HG03457 (cell line): ENCODE data around the gene SUGCT.

Source experiments
- ATAC-seq: cut with Tn5 transposase; IDR thresholded peaks from one replicate; pipeline ENCODE4 v1.9.1; 2021; ENCODE audit warnings: moderate number of reproducible peaks; ENCODE audit not compliant: unreplicated experiment

Gene SUGCT

GRCh38 chr7:40457776-40458480 is 323.1 kb downstream of the SUGCT start:
- ATAC-seq = no peak

GRCh38 chr7:40463446-40463845 is 328.6 kb downstream of the SUGCT start:
- no peak for ATAC-seq

DNA sequence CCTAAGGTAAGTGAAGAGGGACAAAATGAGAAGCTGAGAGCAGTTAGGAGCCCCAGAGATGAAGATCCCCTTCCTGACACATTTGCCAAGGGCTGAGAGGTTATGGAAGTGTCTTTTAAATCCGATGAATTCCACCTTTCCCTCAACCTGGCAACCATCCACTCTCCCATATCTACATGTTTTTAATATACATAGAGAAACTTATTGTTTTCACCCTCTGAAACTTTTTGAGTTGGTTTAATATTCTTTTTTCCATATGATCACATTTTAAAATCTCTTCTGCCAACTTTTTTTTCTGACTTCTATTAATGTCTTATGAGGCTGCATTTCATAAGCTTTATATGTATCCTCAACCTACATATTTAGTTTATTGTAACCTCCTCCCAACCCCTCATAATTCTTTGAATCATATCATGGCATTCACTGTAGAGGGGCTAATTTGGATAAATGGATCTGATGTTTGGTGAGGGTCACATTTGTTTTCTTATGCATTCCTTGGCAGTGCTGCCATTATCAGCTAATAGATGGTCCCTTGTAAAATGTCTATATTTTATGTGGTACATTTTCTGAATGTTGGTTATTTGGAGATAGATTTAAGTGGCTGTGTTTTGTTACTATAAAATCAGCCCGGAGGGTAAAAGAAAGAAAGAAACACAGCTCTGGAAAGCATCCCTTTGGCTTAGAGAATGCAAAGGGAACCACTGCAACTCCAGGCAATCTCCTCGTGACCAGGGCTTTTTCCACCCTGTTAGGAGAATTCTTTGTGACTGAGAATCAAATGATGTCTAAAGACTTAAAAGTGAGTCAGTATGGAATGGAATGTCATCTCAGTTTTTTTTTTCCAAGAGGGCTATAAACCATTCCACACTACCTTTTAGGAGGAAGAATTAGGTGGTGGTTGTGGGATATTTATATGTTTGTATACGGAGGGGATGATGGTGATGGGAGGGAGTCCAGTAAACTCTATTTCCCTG is 334.4 kb downstream of the SUGCT start:
- no peak for ATAC-seq

DNA sequence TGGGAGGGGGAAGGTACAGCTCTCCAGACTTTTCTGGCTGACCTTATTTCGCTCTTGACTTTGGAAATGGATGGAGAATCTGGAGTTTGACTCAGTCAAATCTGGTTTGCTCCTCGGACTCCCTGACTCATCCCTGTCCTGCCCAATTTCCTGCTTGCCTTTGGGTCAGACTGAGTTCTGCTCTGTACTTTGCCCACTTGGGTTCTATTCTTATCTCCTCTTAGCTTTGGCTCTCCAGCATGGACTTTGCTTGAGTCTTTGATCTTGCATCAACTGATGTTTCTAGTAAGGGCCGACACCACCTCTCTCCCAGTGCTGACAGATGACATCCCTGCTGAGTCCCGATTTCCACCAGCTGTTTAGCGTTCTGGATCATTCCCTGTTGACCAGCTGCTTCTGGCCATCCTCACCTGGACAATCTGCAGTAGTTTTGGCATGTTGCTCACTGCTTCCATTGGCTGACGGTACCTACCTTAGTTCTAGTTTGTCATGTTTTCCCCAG is 335.3 kb downstream of the SUGCT start:
- ATAC-seq = no peak

GRCh38 chr7:40470817-40471216 is 336.0 kb downstream of the SUGCT start:
- no peak for ATAC-seq

DNA sequence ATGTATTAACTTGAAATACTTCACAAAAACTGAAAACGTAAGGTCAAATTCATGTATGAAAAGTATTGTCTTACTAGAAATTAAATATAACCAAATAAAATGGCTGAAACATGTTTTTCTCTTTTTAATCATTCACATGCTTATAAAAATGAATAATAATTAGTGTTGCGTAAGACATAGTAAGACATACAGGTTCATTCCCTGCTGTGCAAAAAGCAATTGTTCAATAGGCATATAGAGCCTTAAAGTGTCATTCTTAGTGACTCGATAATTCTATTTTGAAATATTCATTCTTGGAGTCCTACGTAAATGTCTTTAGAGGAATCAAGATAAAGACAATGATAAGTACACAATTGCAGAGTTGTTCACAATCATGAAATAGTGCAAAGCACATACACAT is 337.1 kb downstream of the SUGCT start:
- ATAC-seq = no peak

DNA sequence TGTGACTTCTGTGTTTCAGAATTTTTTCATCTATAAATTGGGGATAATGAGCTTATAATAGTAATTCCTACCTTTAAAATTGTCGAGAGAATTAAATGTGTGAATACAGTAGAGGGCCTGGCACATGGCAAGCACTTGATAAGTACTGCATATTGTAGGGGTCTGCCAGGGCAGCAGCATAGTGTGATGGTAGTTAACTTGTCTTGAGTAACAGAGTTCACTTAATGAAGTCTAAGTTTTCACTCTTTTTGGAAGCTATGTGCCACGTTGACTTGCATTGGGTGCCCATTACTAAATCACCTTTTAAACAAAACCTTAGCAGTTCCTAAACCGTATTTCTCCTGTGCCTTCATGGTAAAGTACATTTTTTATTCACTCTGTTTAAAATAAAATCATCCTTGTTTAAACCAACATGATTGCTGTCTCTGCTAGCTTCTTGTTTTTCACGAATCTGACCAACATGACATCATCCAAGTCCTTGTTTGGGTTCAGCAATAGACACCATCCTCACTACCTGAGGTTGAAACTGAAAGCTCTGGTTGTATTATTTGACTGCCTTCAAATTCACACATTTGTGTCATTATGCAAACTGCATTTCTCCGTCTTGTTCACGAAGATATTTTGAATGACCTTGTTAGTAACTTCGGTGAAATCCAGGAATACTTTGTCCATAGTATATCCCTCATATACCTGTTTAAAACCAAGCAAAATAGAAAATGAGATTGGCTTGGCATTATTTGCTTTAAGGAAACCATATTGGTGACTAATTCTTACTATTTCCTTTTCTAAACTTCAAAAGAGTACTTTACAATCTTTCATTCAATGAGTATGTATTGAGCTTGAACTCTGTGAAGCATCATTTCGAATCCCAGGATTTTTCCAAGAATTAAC is 340.2 kb downstream of the SUGCT start:
- ATAC-seq = peak; percentile 98

GRCh38 chr7:40475681-40475982 is 340.8 kb downstream of the SUGCT start:
- ATAC-seq = no peak

DNA sequence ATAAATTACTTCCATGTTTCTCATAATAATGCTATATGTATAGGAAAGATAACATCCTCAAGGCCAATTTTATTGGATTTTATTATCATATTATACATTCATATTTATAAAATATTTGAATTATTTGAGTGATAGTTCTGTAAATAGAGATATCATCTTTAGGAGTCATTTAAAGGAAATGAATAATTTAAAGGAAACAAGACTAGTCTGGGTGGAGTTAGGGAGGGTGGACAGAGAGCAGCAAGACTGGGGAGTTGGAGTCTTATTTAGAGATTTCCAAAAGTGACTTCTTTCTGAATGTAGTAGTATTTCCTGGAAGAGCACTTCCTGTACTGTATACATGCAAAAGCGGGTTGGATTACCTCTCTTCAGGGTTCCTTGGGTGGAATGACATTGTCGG is 342.3 kb downstream of the SUGCT start:
- no peak for ATAC-seq

DNA sequence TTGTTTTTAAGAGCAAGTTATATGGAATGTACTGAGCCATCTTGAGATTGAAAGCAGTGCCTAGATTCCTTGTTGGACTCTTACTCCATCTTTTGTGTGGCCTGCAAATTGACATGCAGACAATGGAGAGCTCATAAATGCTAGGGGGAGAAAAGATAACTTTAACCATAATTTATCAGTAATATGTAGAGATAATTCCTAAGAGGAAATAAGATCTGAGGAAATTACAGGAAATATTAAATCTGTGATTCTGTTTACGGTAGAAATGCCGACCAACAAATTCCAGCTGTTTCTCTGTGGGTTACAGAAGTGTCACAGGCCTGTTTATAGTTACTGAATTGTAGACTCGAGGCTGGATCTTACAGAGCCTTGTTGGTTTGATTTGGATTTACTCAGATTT is 348.0 kb downstream of the SUGCT start:
- no peak for ATAC-seq

GRCh38 chr7:40483630-40484029 is 348.8 kb downstream of the SUGCT start:
- no peak for ATAC-seq

DNA sequence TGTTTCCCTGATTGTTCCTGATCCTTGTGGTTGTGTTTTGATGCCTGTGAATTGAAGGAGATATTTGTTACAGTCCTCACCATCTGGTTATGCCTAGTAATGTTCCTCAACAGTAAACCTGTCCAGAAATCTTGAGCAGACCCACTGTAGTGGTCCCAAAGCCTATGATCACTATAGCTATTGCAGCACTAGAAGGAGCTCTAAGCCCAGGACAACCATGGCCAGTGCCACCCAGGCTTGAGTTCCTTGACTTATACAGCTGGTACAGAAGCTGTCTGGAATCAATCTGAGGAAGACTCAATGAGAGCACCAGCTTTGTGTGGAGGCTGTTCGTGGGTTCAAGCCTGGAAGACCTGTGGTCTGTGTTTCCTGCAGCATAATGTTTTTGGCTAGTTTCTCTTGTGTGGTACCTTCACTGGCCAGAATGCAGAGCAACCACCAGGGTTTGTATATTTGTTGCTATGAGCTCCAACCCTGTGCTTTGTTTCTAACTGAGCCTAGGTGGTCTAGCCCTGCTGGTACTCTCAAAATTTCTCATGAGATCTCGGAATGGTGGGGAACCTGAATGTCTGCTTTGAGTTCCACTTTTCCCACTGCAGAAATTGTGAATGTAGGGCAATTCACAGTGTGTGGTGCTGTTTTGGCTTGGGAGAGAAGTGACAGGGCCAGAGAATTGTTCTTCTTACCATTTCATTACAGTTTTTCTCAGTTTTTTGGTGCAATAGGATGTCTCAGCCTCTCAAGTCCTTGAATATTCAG is 355.2 kb downstream of the SUGCT start:
- no peak for ATAC-seq

DNA sequence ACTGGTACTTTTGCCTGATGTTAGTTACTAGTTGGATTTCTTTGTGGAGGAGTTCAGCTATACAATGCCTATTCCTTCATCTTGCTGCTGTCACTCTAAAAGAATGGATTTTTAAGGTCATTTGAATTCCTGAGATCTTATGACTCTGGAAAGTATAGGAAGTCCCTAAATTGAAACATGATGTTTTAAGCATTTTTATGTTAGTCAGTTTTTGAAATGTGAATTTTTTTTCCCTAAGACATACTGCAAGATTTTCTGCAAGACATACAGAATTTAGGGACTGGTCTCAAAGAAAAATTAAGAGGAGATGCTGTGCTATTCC is 355.8 kb downstream of the SUGCT start:
- ATAC-seq = no peak

DNA sequence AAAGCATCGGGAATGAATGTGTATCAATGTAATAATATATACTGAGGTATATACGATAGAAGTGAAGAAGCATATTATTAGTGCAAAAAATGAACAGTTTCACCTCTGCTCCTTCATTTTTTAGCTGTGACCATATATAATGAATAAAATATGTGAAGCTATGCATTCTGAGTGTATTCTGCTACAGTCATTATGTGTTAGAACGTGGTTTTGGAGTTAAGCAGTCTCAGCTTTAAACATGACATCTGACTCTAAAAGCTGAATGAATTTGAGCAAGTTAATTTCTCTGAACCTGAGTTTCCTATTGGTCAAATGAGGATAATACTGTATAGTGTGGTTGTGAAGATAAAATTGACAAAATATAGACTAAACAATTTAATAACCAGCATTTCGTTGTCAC is 358.1 kb downstream of the SUGCT start:
- no peak for ATAC-seq

DNA sequence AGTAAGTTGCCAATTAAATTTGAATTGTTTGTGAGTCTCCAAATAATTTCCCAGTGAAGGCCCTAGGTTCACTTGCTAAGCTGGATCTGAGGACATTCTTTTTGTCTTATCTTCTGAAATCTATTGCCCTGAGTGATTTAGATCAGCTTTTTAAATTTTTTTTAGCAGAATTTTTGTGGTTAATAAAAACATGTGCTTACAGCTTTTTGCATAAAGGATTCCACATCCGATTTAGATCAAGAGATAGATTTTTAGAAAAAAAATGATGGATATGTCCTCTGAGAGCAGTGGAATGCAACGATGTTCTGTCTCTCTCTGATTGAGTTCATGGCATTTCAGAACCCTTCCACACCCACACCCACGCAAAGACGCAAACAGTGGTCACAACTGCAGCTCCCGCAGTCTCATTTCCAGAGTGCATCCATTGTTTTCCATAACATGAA is 358.8 kb downstream of the SUGCT start:
- ATAC-seq = no peak

DNA sequence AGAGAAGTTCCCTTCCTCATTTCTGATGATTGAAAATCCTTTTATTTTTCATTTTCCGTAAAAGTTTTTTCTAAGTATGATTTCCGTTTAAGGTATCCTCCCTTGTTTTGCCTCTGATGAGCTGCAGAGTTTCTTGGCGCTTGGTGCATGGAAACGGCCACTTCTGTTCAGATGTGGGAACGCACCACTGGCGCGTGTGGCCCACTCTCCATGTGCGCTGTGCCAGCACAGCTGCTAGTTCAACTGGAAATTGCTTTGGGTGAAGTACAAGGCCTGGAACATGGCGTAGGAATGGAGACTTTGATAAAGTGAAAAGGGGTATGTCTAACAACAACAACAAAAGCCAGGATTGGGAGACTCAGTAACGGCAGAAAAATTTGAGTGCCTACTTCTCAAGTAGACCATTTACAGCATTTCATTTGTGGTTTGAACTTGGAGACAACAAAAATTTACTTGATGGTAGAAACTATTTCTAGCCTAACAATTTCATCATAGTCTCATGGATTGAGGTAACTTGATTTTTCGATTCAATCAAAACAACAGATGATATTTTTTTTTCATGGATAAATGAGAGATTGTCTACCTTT is 364.2 kb downstream of the SUGCT start:
- ATAC-seq = no peak

GRCh38 chr7:40499718-40500117 is 364.9 kb downstream of the SUGCT start:
- no peak for ATAC-seq

DNA sequence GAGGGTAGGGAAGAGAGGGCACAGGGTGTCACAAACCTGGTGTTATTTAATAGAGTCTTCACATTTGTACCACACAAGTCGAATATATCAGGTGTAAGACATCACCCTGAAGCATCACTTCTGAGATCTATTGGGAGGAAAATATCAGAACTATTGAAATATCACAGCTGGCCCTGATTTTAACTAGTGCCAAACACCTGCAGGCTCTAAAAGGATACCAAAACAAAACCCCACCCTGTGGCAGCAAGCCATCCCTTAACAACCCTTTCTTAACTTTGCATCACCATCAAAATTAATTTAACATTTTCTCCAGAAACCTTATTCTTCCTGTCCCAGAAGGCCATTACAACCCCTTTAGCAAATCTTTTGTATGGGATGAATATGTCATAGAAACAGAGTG is 365.4 kb downstream of the SUGCT start:
- no peak for ATAC-seq

DNA sequence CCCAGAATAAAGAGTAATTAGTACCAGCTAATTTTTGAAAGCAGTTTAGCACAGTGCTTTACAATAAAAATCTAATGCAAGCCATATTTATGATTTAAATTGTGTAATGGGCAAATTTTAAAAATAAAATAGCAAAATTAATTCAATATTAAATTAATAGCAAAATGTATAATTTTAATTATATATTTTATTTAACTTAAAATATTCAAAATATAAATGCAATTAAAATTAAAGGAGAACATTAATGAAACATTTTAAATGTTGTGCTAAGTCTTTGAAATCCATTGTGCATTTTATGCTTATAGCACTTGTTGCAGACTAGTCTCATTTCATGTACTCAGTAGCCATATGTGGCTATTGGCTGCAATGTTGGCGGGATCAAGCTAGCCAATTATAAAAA is 367.6 kb downstream of the SUGCT start:
- no peak for ATAC-seq

- ATAC-seq = no peak
These were observed 371.4 kb downstream of the SUGCT start for GRCh38 chr7:40506158-40506557.
